ENCODE measurements around the gene ZNF286A.
"Not testable (repeated sequence)": the region's sequence is repeated elsewhere in the genome, so short reads cannot be mapped to it uniquely, and the experiment has no call there.

DNA sequence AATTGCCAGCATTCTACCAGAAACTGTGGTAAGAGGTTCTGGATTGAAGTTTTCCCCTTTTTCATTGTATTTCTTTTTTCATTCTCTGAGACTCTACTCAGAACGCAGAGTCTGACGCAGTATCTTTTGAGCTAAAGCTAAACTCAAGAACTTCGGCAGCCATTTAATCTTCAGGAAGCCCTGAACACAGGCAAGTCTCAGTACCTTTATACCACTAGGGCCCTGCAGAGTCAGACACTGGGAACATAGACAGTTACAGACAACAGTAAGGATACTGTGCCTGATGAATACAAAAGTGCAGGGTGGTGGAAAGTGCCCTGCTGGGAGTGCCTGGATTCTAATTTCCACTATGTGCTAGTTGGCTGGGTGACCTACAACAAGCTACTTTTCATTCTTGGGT lies 16.4 kb upstream of the ZNF286A start:
- TF ChIP-seq, protein P1, sequence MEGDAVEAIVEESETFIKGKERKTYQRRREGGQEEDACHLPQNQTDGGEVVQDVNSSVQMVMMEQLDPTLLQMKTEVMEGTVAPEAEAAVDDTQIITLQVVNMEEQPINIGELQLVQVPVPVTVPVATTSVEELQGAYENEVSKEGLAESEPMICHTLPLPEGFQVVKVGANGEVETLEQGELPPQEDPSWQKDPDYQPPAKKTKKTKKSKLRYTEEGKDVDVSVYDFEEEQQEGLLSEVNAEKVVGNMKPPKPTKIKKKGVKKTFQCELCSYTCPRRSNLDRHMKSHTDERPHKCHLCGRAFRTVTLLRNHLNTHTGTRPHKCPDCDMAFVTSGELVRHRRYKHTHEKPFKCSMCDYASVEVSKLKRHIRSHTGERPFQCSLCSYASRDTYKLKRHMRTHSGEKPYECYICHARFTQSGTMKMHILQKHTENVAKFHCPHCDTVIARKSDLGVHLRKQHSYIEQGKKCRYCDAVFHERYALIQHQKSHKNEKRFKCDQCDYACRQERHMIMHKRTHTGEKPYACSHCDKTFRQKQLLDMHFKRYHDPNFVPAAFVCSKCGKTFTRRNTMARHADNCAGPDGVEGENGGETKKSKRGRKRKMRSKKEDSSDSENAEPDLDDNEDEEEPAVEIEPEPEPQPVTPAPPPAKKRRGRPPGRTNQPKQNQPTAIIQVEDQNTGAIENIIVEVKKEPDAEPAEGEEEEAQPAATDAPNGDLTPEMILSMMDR (IDR thresholded peaks at IDR 0.05) = not testable (repeated sequence)
- not testable (repeated sequence) for TF ChIP-seq POLR2A (IDR thresholded peaks at IDR 0.05)
